GM10847 (cell line): ENCODE data around the gene NKX1-1.

Experiments
- POLR2A ChIP-seq: IDR thresholded peaks from 2 replicates; pipeline ENCODE4 v1.6.1; 2011; ENCODE audit not compliant: insufficient read length; ENCODE audit errors: extremely low read depth

Gene NKX1-1

DNA sequence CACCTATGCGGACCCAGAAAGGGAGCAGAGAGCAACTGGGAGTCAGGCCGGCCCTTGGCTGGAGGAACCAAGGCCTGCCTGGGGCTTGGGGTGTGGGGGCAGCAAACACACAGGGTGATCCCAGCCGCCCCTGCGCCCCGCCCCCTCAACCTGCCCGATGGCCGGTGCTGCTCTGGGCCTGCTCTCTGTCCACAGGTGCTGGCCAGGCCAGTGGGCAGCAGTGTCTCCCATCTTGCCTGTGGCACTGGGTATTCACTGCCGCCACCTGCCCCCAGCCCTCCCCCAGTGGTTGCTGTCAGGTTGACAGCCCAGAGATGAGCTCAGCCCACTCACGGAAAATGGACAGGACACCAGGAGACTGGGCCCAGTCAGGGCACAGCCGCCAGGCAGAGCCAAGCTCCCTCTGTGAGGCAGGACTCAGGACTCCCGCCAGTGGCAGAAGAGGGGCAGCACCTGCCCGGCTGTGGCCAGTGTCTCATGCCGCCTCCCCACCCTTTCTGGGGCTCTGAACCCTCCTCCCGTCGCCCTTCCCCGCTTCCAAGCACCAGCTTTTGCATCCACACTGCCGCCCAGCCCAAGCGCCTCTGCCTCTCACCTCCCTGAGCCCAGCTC, 4.7 kb downstream of the NKX1-1 start:
- no peak for TF ChIP-seq POLR2A

DNA sequence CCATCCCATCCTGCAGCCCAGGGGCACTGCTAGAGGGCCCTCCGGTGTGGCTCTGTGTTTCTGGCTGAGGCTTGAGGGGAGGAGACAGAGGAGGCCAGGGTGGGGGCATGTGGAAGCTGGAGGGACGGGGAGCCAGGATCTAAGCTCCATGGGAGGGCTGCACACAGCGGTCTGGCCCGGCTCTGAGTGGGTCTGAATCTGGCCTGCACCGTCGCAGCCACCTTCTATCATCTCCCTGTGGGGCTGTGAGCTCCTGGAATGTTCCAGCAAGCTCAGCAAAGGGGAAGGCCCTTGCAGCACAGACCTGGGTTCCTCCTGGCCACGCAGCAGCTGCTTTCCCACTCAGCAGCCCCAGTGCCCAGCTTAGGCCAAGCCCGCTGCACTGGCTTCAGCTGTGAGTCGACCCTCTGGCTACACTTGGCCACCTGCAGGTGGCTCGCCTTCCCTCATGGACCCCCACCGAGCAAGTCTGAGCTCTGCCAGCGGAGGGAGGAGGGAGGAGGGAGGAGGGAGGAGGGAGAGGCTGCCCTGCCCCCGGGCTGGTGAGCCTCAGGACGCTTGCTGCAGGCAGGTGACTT, 5.3 kb downstream of the NKX1-1 start:
- no peak for TF ChIP-seq POLR2A

DNA sequence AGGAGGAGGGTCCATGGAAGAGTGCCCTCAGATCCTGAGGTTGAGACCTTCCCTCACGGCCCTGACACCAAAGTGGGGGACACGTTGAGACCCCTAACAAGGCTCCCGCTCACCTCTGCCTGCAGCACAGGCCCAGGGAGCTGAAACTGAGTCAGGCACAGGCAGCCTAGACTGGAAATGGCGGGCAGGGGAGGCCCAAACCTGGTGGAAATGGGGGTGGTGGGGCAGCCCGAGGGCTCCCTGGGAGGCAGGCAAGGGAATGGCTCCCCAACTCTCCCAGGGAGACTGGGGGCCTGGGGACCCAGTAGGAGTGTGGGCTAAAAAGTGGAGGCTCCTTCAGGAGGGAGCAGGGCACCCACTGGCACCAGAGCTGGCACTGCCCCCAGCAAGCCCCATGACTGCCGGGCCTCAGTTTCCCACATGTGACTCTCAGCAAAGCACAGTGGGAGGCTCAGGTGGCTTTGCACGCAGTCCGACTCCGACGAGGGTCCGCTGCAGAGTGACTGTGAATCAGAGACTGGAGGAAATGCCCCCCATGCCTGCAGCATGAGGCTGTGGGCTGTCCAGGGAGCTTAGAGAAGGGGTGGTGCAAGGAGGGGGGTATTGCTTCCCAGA, 5.9 kb downstream of the NKX1-1 start:
- TF ChIP-seq POLR2A: no peak

DNA sequence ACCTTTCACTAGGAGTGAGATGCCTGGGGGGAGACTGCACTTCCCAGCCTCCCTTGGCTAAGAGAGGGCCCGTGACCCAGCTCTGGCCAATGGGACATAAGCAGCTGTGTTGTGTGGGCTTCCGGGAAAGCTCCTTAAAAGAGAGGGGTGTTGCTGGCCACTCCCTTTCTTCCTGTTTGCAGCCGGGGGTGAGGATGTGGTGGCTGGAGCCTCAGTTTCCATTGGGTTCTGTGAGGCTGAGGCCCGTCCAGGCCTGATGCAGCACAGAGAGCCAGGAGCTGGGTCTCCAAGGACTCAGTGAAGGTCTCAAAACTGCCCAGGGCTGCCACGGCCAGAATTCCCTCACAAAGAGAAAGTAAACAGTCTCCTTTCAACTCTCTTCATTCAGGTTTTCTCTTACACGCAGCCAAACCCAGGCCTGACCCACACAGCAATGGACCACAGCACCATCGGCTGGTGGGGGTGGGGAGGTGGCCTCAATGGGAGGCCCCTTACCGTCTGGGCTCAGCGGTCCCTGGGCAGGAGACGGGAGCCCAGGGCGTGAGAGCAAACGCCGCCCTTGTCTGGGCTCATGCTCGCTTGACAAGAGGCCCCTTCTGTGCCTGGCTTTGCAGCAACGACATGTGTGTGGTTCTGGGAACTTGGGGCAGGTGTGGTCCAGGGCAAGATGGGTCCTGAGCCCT, 6.6 kb downstream of the NKX1-1 start:
- no peak for TF ChIP-seq POLR2A

DNA sequence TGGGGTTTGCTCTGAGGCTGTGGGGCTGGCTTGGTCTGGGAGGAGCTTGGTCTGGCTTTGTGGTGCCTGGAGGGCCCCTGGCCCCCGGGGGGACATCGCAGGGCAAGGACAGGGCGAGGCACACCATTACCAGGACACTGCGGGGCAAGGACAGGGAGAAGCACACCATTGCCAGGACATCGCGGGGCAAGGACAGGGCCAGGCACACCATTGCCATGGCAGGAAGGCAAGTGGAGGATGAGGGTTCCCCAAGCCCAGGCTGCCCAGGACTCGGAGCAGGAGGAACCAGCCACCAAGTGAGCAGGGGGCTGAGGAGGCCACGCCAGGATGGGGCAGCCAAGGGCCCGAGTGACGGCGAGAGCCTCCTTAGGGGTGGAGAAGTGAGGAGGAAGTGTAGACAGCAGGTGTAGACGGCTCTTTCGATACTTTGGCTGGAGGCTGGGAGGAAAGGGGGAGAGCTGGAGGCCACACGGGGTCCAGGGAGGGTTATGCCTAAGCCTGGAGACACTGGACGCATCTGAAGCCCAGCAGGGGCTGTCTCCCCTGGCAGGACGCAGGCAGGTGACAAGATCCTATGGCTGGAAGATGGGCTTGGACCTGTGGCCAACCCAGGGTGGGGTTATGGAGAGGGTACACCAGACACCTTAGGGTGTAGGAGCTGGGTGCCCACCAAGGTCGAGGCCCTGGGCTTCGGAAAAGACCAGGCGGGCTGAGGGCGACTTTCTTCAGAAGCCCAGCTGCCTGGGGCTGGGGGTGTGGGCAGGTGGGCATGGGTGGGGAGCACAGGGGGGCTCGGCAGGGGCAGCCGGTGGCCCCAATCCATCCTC, 7.3 kb downstream of the NKX1-1 start:
- no peak for TF ChIP-seq POLR2A

DNA sequence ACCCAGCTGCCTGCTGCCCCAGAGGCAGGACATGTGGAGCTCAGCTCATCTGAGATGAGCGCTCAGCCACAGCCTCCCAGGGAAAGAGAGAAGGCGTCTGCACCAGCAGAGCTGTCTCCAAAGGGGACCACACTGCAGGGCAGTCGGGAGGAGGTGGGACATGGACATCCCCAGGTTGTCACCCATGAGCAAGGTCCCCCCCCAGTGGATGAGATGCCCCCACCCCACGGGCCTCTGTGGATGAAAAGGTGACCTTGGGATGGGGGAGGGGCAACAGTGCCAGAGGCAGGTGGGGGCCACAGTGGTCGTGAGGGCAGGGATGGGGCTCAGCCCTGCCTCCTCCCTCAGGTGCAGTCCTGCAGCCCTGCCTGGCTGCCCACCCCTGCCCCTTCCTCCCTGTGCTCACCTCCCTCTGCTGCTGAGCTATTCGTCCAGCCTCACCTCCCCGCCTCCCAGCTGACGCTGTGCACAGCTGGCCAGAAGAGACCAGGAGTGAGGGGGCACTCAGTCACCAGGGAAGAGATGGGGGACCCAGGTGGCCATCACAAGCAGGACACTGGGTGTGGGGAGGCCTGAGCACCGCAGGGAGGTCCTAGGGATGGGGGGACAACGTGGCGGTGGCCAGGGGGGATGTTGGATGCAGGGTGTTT, 9.3 kb downstream of the NKX1-1 start:
- no peak for TF ChIP-seq POLR2A

DNA sequence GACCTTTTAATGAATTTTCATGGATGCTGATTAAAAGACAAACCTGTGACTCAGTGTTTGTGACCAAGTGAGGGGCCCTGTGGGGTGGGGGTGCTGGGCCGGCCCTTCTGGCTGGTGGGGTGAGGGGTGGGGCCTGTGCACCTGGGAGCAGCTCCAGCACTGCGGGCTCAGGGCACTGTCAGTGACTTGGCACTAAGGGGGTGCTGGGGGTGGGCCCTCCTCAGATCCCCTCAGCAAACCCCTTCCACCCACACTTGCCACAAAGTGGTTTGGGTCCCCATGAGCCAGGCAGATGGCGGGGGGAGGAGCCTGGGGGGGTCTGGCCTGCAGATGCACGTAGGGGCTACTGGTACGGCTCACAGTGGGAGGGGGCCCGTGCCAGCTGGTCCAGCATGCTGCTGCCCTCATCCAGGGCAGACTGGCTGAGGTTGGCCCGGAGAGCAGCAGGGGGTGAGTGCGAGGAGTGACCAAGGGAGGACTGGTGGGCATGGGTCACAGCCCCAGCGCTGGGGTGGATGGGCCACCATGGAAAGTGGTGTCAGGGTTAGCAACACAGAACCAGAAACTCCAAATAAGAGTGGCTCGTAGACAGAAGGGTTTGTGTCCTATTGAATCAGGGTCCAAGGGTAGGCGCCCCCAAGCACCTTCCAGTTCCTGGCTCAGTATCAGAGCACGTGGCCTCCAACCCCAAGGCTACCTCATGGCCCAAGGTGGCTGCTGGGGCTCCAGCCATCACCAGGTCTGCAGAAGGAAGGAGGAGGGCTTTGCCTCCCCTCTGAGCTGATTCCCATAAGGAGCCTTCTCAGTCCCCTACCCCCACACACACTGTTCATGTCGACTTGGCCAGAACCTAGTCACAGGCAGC, 10.1 kb downstream of the NKX1-1 start:
- TF ChIP-seq POLR2A: no peak

DNA sequence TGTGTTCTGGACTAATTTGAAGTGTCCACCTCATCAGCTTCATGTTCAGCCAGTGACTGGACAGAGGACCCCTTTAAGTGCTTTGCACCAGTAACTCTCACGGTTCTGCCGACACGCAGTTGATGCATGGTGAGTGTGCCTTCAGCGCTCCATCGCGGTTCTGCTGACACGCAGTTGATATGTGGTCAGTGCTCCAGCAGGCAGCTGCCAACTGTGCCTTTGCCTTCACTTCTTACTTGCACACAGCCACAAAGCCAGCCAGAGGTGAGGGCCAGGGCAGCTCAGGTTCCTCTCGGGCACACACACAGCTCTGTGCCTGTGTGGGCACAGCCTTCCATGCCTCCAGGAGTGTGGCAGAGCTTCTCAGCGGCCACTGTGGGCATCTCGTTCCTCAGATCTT, 12.4 kb downstream of the NKX1-1 start:
- TF ChIP-seq POLR2A: no peak

DNA sequence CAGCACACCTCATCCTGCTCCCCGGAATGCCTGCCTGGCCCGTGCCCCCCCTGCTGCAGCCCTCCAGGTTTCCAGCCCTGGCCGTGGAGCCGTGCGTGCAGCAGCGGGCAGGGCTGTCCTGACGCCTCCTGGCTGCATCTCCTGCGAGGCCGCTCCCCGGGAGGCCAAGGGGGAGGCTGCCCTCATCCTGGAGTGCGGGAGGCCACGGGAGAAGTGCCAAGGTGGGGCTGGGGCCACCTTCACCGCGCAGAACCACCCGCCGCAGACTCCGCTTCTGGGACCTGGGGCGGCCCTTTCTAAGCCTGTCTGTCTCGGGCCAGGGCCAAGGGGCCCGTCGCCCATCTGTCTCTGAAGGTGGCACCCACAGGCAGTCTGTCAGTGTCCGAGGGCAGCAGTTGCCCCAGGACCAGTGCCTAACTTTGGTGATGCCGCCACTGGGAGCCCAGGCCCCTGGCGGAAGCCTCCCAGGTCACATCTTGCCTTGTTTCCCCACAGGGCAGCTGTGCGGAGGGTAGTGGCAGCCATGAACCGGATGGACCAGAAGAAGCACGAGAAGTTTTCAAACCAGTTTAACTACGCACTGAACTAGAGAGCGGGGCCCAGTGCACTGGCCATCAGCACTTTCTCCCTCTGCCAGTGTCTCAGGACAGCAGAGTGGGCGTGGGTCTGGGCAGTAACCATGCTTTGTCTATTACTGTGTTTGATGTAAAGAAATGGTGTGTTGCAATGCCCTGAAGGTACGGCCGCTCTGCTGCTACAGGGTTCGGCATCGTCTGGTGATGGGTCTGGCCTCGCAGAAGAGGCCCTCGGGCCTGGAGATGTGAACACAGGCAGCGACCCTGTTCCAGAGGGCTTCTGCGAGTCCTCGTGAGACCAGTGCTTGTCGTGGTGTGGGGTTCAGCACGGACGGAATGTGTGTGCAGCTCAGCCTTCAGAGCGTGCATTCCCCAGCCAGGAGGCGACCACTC, 20.6 kb downstream of the NKX1-1 start:
- TF ChIP-seq POLR2A: no peak

DNA sequence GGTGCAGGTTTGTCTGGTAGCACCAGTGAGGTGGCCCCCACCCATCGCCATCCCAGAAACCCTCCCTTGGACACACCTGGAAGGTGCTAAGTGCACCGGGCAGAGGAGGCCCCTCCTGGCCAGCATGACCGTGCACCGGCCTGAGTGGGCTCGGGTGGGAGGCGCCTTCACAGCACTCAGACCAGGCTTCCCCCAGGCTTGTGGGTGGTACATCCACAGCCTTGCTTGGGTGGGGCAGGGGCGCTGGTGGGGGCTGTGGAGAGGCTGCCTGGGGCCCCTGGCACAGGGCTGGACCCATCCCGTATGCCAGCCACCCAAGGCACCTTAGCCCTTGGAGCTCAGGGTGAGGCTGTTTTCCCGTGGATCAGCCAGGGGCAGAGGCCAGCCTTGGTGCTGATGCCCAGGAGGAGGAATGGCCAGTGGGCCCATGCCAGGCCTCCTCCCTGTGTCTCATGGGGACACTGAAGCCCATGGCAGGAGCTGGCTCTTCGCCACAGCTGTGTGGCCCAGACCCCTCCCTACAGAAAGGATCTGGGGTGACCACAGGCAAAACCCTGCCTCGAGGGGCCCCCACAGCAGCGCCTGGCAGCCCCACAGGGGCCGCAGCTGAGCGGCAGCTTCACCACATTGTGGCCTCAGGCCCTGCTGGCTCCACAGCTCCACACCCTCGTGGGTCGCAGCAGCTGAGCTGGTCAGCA, 21.4 kb downstream of the NKX1-1 start:
- no peak for TF ChIP-seq POLR2A

DNA sequence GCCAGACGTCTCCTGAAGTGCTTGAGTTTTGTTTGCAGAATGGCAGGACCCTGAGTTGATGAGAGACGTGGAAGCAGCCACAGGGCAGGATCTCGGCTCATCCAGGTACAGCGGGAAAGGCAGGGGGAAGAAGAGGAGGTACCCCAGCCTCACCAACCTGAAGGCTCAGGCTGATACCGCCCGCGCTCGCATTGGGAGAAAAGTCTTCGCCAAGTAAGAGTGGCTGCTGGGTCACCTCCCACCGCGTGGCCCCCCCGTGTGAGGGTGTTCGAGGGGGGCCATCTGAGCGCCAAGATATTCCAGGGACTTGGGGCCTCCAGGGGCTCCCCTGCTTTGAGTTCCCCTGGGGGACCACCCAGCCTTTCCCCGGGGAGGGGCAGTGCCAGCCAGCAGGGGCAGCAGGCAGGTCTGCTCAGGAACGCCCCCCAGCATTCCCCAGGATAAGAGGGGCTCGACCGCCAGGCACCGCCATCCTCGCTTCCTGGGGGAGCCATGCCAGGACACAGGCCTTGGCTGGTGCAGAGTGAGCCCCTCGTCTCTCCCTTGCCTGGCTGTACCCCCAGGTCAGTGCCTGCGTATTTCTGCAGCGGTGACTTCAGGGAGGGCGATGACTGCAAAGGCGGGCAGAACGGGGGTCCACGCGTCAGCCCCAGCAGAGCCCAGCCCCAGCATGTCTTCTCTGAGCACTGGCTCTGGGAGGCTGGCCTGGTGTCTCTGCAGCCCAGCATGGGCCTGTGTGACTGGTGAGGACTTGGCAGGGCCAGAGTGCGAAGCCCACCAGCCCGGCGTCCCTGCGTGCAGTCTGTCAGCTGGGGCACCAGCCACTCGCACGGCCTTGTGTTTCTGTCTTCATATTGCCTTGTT, 22.3 kb downstream of the NKX1-1 start:
- TF ChIP-seq POLR2A: no peak
